ENCODE measurements around the gene TNFSF11. TPM values are rescaled to one million over a fixed set of nuclear protein-coding genes. Genes with fewer than 3 reads are reported as not detected.

The TNFSF11 gene
- total RNA-seq, 1 donor from 2014 or later, result not detected

DNA sequence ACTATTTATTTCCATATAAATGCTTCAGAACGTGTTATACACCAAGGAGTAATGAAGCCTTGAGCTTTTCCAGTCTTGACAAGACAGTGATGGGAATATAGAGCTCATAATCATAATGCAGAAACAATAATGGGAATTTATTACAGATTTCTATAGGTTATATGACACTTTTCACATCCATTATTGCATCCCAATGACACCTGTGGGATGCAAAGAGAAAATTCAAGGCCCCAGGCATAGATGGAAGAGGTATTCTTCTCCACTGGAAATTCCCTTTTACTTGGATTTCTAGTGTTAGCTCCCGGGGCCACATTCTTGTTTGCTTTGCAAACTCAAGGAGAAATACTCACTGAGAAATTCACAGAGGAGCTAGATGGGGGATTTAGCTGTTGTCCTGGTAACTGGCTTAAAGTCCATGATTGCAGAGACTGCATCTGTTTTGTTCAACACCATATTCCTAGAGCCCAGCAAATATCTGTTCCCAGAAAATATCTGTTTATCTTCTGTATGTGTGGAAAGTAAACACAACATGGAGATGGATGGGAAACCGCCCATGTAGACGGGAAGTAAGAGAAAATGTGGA, 30.6 kb upstream of the TNFSF11 start:
- no peak overlapping the region for H3K4me3 Mint-ChIP-seq (ENCODE audit: low read depth)

DNA sequence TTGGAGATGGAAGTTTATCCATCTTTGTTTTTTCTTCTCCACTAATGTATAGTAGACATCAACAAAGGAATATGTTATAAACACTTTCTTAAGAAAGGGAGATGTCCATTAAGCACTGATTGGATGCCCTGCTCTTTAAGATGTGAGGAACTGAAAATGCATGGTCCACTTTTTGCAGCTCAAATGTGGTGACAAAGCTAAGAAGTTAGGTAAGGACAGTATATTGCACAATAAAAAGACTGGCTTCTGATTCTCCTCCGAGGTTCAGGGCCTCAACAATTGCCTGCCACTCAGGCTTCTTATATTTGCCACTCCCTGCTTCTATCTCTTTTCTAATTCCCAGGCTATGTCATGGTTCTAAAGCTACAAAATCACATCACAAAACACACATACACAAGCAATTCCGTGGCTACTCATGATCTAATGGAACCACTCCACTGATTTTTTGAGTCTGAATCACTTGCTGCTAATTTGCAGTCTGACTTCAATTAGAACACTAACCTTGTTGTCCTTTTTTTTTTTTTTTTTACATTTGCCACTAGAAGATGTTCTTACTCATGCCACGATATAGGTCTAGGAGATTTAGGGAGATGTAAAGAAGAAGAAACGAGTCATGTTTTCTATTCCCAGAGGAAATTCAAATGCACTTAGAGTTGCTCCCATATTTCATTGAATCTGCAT, 29.6 kb upstream of the TNFSF11 start:
- Mint-ChIP-seq H3K27ac (no peak overlapping the region), H3K4me3 (ENCODE audit: low read depth) (no peak overlapping the region), H3K27me3 (peaks cover 4% of the 10 kb centered on the region), H3K9me3 (ENCODE audit: low read depth) (no peaks in the 10 kb centered on the region), H3K36me3 (ENCODE audit: insufficient read depth) (no peaks in the 10 kb centered on the region), H3K4me1 (ENCODE audit: low read depth) (peaks cover 13% of the 10 kb centered on the region)
- TF ChIP-seq, protein P1, sequence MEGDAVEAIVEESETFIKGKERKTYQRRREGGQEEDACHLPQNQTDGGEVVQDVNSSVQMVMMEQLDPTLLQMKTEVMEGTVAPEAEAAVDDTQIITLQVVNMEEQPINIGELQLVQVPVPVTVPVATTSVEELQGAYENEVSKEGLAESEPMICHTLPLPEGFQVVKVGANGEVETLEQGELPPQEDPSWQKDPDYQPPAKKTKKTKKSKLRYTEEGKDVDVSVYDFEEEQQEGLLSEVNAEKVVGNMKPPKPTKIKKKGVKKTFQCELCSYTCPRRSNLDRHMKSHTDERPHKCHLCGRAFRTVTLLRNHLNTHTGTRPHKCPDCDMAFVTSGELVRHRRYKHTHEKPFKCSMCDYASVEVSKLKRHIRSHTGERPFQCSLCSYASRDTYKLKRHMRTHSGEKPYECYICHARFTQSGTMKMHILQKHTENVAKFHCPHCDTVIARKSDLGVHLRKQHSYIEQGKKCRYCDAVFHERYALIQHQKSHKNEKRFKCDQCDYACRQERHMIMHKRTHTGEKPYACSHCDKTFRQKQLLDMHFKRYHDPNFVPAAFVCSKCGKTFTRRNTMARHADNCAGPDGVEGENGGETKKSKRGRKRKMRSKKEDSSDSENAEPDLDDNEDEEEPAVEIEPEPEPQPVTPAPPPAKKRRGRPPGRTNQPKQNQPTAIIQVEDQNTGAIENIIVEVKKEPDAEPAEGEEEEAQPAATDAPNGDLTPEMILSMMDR (IDR thresholded peaks at IDR 0.05; ENCODE audit: unreplicated experiment), result no peak
- DNase-seq (ENCODE audit: low spot score, unreplicated experiment), result no peak

More for the DNA sequence above, 30.6 kb upstream of the TNFSF11 start:
- Mint-ChIP-seq H3K4me1 (ENCODE audit: low read depth) (peaks cover 4% of the 10 kb centered on the region), H3K9me3 (ENCODE audit: low read depth) (no peaks in the 10 kb centered on the region), H3K27ac (no peak overlapping the region), H3K27me3 (peaks cover 4% of the 10 kb centered on the region), H3K36me3 (ENCODE audit: insufficient read depth) (no peaks in the 10 kb centered on the region)
- TF ChIP-seq, protein P1 (IDR thresholded peaks at IDR 0.05; ENCODE audit: unreplicated experiment), result no peak
- no peak for DNase-seq (ENCODE audit: low spot score, unreplicated experiment)

DNA sequence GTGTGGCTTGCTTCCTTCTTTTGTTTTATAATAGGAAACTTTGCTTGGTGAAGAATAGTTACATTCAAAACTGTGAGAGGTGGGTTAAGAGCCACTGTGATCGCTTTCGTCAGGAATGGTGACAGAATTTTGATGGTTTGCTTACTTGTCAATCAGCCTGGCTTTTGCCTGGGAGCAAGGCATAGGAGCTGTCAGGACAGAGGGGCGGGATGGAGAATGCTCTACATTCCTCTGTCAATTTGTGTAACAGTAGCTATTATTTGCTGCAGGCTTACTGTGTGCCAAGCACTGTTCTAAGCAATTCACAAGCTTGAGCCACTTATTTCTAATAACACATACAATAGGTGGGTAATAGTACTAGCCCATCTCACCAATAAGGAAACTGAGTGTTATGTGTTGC, 28.1 kb upstream of the TNFSF11 start:
- DNase-seq (ENCODE audit: low spot score, unreplicated experiment), result no peak
- Mint-ChIP-seq H3K27me3 (peaks cover 4% of the 10 kb centered on the region), H3K4me3 (ENCODE audit: low read depth) (no peak overlapping the region), H3K9me3 (ENCODE audit: low read depth) (no peaks in the 10 kb centered on the region), H3K27ac (no peak overlapping the region), H3K4me1 (ENCODE audit: low read depth) (peaks cover 15% of the 10 kb centered on the region), H3K36me3 (ENCODE audit: insufficient read depth) (no peaks in the 10 kb centered on the region)
- TF ChIP-seq, protein P1 (IDR thresholded peaks at IDR 0.05; ENCODE audit: unreplicated experiment), result no peak

DNA sequence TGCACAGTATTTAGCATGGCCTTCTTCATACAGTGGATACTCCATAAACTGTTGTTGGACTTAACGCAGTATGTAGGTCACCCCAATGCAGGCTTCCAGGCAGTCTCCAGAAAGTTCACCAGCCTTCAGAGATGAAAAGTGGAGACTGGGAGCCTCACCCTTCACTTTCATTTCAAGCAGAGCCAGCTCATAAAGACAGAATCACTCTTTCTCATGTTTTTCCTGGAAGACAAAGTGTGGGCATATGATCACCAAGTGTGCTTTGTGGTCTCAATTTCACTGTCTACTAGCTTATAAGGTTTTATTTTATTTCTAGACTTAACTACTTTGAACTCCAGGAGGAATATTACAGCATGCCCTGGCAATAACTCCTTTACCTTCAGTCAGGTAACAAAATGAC, 26.3 kb upstream of the TNFSF11 start:
- Mint-ChIP-seq H3K36me3 (ENCODE audit: insufficient read depth) (no peaks in the 10 kb centered on the region), H3K27ac (no peak overlapping the region), H3K9me3 (ENCODE audit: low read depth) (no peaks in the 10 kb centered on the region), H3K4me3 (ENCODE audit: low read depth) (no peak overlapping the region), H3K27me3 (peaks cover 4% of the 10 kb centered on the region), H3K4me1 (ENCODE audit: low read depth) (peaks cover 15% of the 10 kb centered on the region)
- TF ChIP-seq, protein P1 (IDR thresholded peaks at IDR 0.05; ENCODE audit: unreplicated experiment), result no peak
- DNase-seq (ENCODE audit: low spot score, unreplicated experiment), result no peak

DNA sequence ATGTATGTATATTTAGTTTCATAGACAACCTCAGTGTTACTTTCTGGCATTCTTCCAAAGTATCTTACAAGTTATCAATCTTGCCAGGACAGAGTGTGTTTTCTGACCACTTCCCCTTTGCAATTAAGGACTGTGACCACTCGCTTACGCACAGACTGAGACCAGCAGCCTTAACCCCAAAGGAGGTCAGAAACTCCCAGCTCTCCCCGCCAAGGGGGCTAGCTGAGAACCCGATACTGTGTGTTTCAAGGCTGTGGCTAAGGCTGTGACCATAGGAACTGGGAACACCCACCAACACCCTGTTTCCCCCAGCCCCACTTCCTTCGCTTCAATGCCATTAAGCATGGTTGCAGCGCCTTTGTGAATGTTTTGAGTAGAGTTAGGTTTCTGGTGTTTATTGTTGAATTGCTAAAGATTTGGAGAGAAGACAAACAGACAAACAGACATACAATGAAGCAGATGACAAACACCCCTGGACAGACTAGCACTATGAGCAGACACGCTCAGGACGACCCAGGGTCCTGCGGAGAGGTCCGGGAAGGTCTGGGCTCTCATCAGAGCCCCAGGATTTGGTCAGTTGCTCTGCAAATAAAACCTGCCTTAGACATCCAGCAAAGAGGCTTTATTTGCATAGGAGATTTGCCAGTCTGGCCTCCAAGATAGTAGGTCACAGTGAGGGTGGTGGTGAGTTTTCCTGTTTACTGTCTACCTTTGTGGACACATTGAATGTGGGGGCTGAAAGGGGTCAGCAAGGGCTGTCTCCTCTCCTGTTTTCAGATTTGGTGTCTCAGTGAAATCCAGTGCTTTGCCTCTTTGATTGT, 25.0 kb upstream of the TNFSF11 start:
- H3K27me3 Mint-ChIP-seq, result peaks cover 4% of the 10 kb centered on the region
- no peak for DNase-seq (ENCODE audit: low spot score, unreplicated experiment)

More for the DNA sequence above, 25.0 kb upstream of the TNFSF11 start:
- Mint-ChIP-seq H3K36me3 (ENCODE audit: insufficient read depth) (no peaks in the 10 kb centered on the region), H3K4me1 (ENCODE audit: low read depth) (peaks cover 13% of the 10 kb centered on the region), H3K27ac (no peak overlapping the region), H3K9me3 (ENCODE audit: low read depth) (no peaks in the 10 kb centered on the region), H3K4me3 (ENCODE audit: low read depth) (no peak overlapping the region)
- TF ChIP-seq, protein P1 (IDR thresholded peaks at IDR 0.05; ENCODE audit: unreplicated experiment), result no peak

Data from progenitor cell of endocrine pancreas (in vitro differentiated cells).